DMS53 treated with DMSO at 0.1 percent for 48 hours (cell line): Measurements from ENCODE around the gene PKIB.
A peak's percentile ranks its signal among the peaks of the same experiment; 100 is the strongest.

Source experiments
- DNase-seq: peaks from one replicate; lab custom pipeline; 2025; ENCODE audit not compliant: unreplicated experiment; lab: John Stamatoyannopoulos, UW

The PKIB gene

GRCh38 chr6:122702841-122703240 lies 92.6 kb downstream of the PKIB start:
- DNase-seq: no peak

- DNase-seq: no peak
Measured at GRCh38 chr6:122704066-122704465, 93.9 kb downstream of the PKIB start.

GRCh38 chr6:122709922-122710512 lies 99.8 kb downstream of the PKIB start:
- DNase-seq: no peak

- DNase-seq: no peak
Measured at GRCh38 chr6:122710908-122711635, 100.9 kb downstream of the PKIB start.

GRCh38 chr6:122712093-122712447 lies 101.9 kb downstream of the PKIB start:
- no peak for DNase-seq

GRCh38 chr6:122712448-122713137 lies 102.4 kb downstream of the PKIB start:
- no peak for DNase-seq

GRCh38 chr6:122713138-122713537 lies 102.9 kb downstream of the PKIB start:
- DNase-seq: no peak

GRCh38 chr6:122714059-122714458 lies 103.9 kb downstream of the PKIB start:
- no peak for DNase-seq

- DNase-seq: no peak
Measured at GRCh38 chr6:122715725-122716124, 105.5 kb downstream of the PKIB start.

- DNase-seq: peak; percentile 12
Measured at GRCh38 chr6:122717350-122717749, 107.1 kb downstream of the PKIB start.

- no peak for DNase-seq
Measured at GRCh38 chr6:122718616-122719015, 108.4 kb downstream of the PKIB start.

- DNase-seq: no peak
Measured at GRCh38 chr6:122719176-122719575, 109.0 kb downstream of the PKIB start.

- no peak for DNase-seq
Measured at GRCh38 chr6:122722746-122723145, 112.5 kb downstream of the PKIB start.

- no peak for DNase-seq
Measured at GRCh38 chr6:122726649-122727048, 116.4 kb downstream of the PKIB start.

- no peak for DNase-seq
Measured at GRCh38 chr6:122727244-122727643, 117.0 kb downstream of the PKIB start.

- no peak for DNase-seq
Measured at GRCh38 chr6:122730334-122730733, 120.1 kb downstream of the PKIB start.

- peak; percentile 37 for DNase-seq
Measured at GRCh38 chr6:122730775-122731386, 120.7 kb downstream of the PKIB start.

GRCh38 chr6:122733259-122733658 lies 123.1 kb downstream of the PKIB start:
- DNase-seq: no peak

- DNase-seq: no peak
Measured at GRCh38 chr6:122734529-122735395, 124.6 kb downstream of the PKIB start.

- peak; percentile 81 for DNase-seq
Measured at GRCh38 chr6:122735582-122735981, 125.4 kb downstream of the PKIB start.

- peak; percentile 76 for DNase-seq
Measured at GRCh38 chr6:122736163-122736562, 126.0 kb downstream of the PKIB start.
